Stimulated activated naive B cell treated with anti-CD40 and anti-IgM and Interleukin-4, amounts not matched to agents 10 μg/mL and 1 μg/mL and 100 μg/mL, for 72 hours (primary cell): Measurements from ENCODE around the gene RERE.
"Not testable (repeated sequence)": the region's sequence is repeated elsewhere in the genome, so short reads cannot be mapped to it uniquely, and the experiment has no call there.

Source experiments
- ATAC-seq, 2 donors: fragments of 150-1000 bp; cut with Tn5 transposase; replicated peaks; 2 replicates each; pipeline ENCODE4 v1.10.0; 2021; ENCODE audit warnings: moderate library complexity in 1 of 2
- DNase-seq: peaks from one replicate; pipeline ENCODE4 v3.0.0; 2021
- H3K27ac Mint-ChIP-seq: one replicate; pipeline ENCODE4 v1.8.0; 2022; ENCODE audit warnings: mild to moderate bottlenecking, mixed read lengths
- H3K27me3 Mint-ChIP-seq, 2 donors: one replicate each; pipeline ENCODE4 v1.8.0; 2022; ENCODE audit warnings: mixed read lengths in 2 of 2
- H3K36me3 Mint-ChIP-seq, 2 donors: one replicate each; pipeline ENCODE4 v1.8.0; 2022; ENCODE audit warnings: mixed read lengths in 2 of 2, mild to moderate bottlenecking in 1 of 2
- H3K4me1 Mint-ChIP-seq, 2 donors: one replicate each; pipeline ENCODE4 v1.8.0; 2022; ENCODE audit warnings: mixed read lengths in 2 of 2, mild to moderate bottlenecking in 1 of 2
- H3K4me3 Mint-ChIP-seq, 2 donors: one replicate each; pipeline ENCODE4 v1.8.0; 2022; ENCODE audit warnings: mild to moderate bottlenecking in 2 of 2, mixed read lengths in 2 of 2, moderate library complexity in 1 of 2
- H3K9me3 Mint-ChIP-seq, 2 donors: one replicate each; pipeline ENCODE4 v1.8.0; 2022; ENCODE audit warnings: mixed read lengths in 2 of 2, mild to moderate bottlenecking in 1 of 2

RERE gene

DNA sequence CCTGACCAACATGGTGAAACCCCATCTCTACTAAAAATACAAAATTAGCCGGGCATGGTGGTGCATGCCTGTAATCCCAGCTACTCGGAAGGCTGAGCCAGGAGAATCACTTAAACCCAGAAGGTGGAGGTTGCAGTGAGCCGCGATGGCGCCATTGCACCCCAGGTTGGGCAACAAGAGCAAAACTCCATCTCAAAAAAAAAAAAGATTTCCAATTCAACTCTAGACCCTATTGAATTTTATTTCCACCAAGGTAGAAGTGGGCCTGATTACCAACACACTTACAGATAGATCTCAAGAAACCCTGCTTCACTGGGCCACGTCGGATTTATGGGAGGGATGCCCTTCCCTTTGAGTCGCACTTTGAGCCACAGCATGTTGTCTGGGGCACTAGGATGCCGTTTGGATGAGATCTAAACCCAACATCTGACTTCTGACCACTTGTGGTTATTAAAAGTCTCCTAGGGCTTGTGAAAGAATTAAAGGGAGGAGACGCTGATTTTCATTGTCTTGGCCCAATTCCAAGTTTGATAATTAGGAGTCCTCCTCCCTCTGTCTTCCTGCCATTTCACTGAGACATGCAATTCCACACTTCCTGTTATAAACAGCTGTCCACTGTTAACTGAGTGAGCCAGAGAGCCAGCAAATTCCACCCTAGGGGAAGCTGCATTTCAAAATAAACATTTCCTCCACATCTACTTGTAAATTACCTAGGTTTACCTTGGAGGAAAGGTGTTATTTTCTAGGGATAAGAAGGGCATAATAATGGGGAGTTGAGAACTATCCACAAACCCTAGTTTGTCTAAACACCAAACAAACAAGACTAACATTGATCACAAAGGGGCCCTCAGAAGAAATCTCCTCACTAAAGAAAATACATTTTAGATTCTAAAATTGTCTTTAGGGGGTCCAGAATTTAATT, 5.2 kb upstream of the RERE start:
- no peak for ATAC-seq
- H3K4me3 Mint-ChIP-seq: no peak overlapping the region
- H3K9me3 Mint-ChIP-seq: no peaks in the 10 kb centered on the region
- no peaks in the 10 kb centered on the region for H3K36me3 Mint-ChIP-seq
- peaks cover 3 to 7% of the 10 kb centered on the region in 2 donors for H3K4me1 Mint-ChIP-seq
- no peak for DNase-seq
- no peak overlapping the region for H3K27ac Mint-ChIP-seq
- H3K27me3 Mint-ChIP-seq: peaks cover 4 to 7% of the 10 kb centered on the region in 2 donors

- Mint-ChIP-seq H3K9me3 (no peaks in the 10 kb centered on the region), H3K27ac (no peak overlapping the region), H3K4me3 (no peak overlapping the region), H3K4me1 (peaks cover 4 to 16% of the 10 kb centered on the region in 2 donors), H3K27me3 (peaks cover 4 to 7% of the 10 kb centered on the region in 2 donors), H3K36me3 (peaks cover 5 to 7% of the 10 kb centered on the region in 2 donors)
- DNase-seq (no peak), ATAC-seq (no peak)
These were observed 3.6 kb upstream of the RERE start for GRCh38 chr1:8821084-8821483.

DNA sequence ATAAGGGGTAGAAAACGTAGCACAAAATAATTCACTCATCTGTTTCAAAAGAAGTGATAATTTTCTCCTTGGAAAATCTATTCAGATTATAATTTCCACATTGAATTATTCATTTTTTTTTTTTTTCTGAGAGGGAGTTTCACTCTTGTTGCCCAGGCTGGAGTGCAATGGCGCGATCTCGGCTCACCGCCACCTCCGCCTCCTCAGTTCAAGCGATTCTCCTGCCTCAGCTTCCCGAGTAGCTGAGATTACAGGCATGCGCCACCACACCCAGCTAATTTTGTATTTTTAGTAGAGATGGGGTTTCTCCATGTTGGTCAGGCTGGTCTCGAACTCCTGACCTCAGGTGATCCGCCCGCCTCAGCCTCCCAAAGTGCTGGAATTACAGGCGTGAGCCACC, 1.3 kb upstream of the RERE start:
- not testable (repeated sequence) for DNase-seq, H3K27me3 Mint-ChIP-seq, H3K9me3 Mint-ChIP-seq, H3K36me3 Mint-ChIP-seq, H3K27ac Mint-ChIP-seq, ATAC-seq, H3K4me3 Mint-ChIP-seq
- H3K4me1 Mint-ChIP-seq: peaks cover 23 to 39% of the 10 kb centered on the region in 2 donors

- H3K9me3 Mint-ChIP-seq: no peaks in the 10 kb centered on the region
- no peak for DNase-seq
- ATAC-seq: no peak
- peak overlapping the region; percentile 96 for H3K27ac Mint-ChIP-seq
- peaks cover 2 to 5% of the 10 kb centered on the region in 2 donors for H3K27me3 Mint-ChIP-seq
- H3K4me3 Mint-ChIP-seq: peak overlapping the region; percentile 89 to 98
- H3K4me1 Mint-ChIP-seq: peaks cover 23 to 41% of the 10 kb centered on the region in 2 donors
- peaks cover 5 to 7% of the 10 kb centered on the region in 2 donors for H3K36me3 Mint-ChIP-seq
These were observed 910 bp upstream of the RERE start for GRCh38 chr1:8818325-8818775.

GRCh38 chr1:8816831-8817411, 519 bp downstream of the RERE start:
- Mint-ChIP-seq H3K27ac (peak overlapping the region; percentile 99), H3K4me3 (peak overlapping the region; percentile 95 to 98), H3K4me1 (peaks cover 25 to 48% of the 10 kb centered on the region in 2 donors), H3K36me3 (peaks cover 5 to 7% of the 10 kb centered on the region in 2 donors), H3K9me3 (no peaks in the 10 kb centered on the region), H3K27me3 (no peaks in the 10 kb centered on the region)
- ATAC-seq (peak; percentile 41 to 43), DNase-seq (peak; percentile 28)

- Mint-ChIP-seq H3K27me3 (no peaks in the 10 kb centered on the region), H3K36me3 (peaks cover 5 to 7% of the 10 kb centered on the region in 2 donors), H3K9me3 (no peaks in the 10 kb centered on the region), H3K27ac (peak overlapping the region; percentile 99), H3K4me3 (peak overlapping the region; percentile 95 to 98), H3K4me1 (peaks cover 25 to 48% of the 10 kb centered on the region in 2 donors)
- ATAC-seq (no peak), DNase-seq (no peak)
These were observed 1.2 kb downstream of the RERE start for GRCh38 chr1:8816264-8816663.

GRCh38 chr1:8815582-8816151, 1.8 kb downstream of the RERE start:
- ATAC-seq (no peak), DNase-seq (no peak)
- Mint-ChIP-seq H3K27me3 (no peaks in the 10 kb centered on the region), H3K9me3 (no peaks in the 10 kb centered on the region), H3K27ac (peak overlapping the region; percentile 26), H3K4me1 (peaks cover 29 to 48% of the 10 kb centered on the region in 2 donors), H3K4me3 (peak overlapping the region; percentile 95 to 98), H3K36me3 (peaks cover 5 to 7% of the 10 kb centered on the region in 2 donors)

DNA sequence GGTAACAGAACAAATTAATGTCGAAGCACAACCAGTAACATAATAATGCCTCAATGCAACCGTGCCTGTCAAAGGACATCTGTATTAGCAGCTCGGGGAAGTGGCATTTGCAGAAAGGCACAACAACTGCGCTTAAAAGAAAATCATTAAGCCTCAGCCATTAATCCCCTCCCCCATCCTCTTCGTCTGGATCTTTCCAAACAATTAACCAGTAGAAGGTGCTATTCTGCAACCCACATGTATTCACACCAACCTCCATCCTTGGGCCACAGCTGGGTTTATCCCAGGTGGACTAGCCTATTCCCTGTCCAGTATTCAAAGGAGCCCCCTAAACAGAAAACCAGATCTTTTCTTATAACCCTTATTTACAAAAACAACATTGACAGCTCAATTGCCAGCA, 2.6 kb downstream of the RERE start:
- peak overlapping the region; percentile 24 to 95 for H3K4me3 Mint-ChIP-seq

GRCh38 chr1:8813991-8814390, 3.4 kb downstream of the RERE start:
- peaks cover 5 to 7% of the 10 kb centered on the region in 2 donors for H3K36me3 Mint-ChIP-seq
- no peaks in the 10 kb centered on the region for H3K9me3 Mint-ChIP-seq
- H3K27ac Mint-ChIP-seq: no peak overlapping the region
- no peak overlapping the region for H3K4me3 Mint-ChIP-seq
- ATAC-seq (no peak), DNase-seq (no peak)
- peaks cover 29 to 48% of the 10 kb centered on the region in 2 donors for H3K4me1 Mint-ChIP-seq
- H3K27me3 Mint-ChIP-seq: no peaks in the 10 kb centered on the region

More for the DNA sequence above, 2.6 kb downstream of the RERE start:
- Mint-ChIP-seq H3K4me1 (peaks cover 29 to 48% of the 10 kb centered on the region in 2 donors), H3K36me3 (peaks cover 5 to 7% of the 10 kb centered on the region in 2 donors), H3K27ac (peak overlapping the region; percentile 20), H3K27me3 (no peaks in the 10 kb centered on the region), H3K9me3 (no peaks in the 10 kb centered on the region)
- no peak for DNase-seq
- ATAC-seq: no peak

DNA sequence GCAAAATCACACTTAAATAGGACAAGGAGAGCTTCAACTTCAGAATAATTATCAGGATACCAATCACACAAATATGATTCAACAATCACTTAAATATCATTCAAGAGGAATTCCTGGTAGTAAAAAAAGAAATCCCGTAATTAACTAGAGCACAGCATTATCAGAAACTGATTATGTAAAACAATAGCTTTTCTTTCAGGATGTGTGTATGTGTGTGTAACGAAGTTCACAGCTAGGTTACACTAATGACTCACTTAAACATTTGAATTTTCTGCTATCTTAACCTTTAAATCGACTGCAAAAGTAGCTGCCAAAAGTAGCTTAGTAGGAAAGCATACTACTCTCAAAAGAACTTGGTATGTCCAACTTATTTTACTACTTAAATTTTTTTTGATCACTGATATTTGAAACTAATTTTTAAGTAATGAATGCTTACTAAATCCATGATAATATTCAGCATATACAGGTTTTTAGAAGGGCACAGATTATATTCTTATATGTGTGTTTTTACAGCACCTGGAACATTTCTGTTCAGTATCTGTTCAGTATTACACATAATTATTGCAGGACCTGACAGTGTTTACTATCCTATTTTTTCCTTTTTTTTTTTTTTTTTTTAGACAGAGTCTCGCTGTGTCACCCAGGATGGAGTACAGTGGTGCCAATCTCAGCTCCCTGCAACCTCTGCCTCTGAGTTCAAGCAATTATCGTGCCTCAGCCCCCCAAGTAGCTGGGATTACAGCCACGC, 4.2 kb downstream of the RERE start:
- no peak for ATAC-seq
- H3K4me1 Mint-ChIP-seq: peaks cover 28 to 44% of the 10 kb centered on the region in 2 donors
- no peak for DNase-seq
- H3K4me3 Mint-ChIP-seq: no peak overlapping the region
- no peaks in the 10 kb centered on the region for H3K27me3 Mint-ChIP-seq
- peaks cover 5 to 7% of the 10 kb centered on the region in 2 donors for H3K36me3 Mint-ChIP-seq
- no peaks in the 10 kb centered on the region for H3K9me3 Mint-ChIP-seq
- no peak overlapping the region for H3K27ac Mint-ChIP-seq

DNA sequence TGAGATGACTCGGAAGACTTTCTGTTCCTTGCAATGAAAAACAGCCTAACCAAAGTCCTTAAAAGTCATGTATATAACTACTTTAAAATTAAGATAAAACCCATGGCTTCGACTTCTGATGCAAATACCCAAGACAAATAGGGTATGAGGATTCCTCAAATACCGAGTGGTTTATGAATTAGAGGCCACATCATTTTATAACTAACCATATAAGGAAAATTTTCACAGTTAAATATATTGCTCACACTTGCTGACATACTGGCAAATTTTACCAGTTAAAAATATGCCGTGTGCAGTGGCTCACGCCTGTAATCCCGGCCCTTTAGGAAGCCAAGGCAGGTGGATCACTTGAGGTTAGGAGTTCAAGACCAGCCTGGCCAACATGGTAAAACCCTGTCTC, 5.4 kb downstream of the RERE start:
- Mint-ChIP-seq H3K4me3 (no peak overlapping the region), H3K36me3 (peaks cover 2 to 4% of the 10 kb centered on the region in 2 donors), H3K4me1 (peaks cover 27 to 45% of the 10 kb centered on the region in 2 donors), H3K27ac (no peak overlapping the region), H3K9me3 (no peaks in the 10 kb centered on the region), H3K27me3 (no peaks in the 10 kb centered on the region)
- DNase-seq (no peak), ATAC-seq (no peak)

DNA sequence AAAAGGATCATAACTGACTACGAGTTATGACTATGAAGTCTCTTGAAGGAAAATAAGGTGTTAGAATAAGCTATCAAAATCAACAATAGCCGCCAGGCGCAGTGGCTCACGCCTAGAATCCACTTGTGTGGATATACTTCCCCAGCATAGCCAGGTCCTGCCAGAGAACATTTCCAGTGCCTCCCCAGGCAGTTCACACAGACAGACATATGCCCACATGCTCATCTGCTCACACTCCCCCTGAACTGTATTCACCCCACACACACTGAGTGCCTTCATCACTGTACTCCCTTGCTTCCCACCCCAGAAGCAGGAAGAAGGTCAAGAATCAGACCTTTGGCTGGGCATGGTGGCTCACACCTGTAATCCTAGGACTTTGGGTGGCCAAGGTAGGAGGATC, 6.5 kb downstream of the RERE start:
- H3K27me3 Mint-ChIP-seq: no peaks in the 10 kb centered on the region
- no peak overlapping the region for H3K4me3 Mint-ChIP-seq
- peaks cover 27 to 35% of the 10 kb centered on the region in 2 donors for H3K4me1 Mint-ChIP-seq
- DNase-seq: no peak
- H3K9me3 Mint-ChIP-seq: no peaks in the 10 kb centered on the region
- no peak overlapping the region for H3K27ac Mint-ChIP-seq
- H3K36me3 Mint-ChIP-seq: peaks cover 0 to 3% of the 10 kb centered on the region in 2 donors
- no peak for ATAC-seq

GRCh38 chr1:8809342-8809736, 8.1 kb downstream of the RERE start:
- ATAC-seq (no peak), DNase-seq (no peak)
- Mint-ChIP-seq H3K9me3 (no peaks in the 10 kb centered on the region), H3K27ac (no peak overlapping the region), H3K4me1 (peaks cover 12 to 19% of the 10 kb centered on the region in 2 donors), H3K4me3 (no peak overlapping the region), H3K36me3 (peaks cover 0 to 3% of the 10 kb centered on the region in 2 donors), H3K27me3 (no peaks in the 10 kb centered on the region)

- Mint-ChIP-seq H3K27me3 (no peaks in the 10 kb centered on the region), H3K9me3 (no peaks in the 10 kb centered on the region), H3K4me1 (peaks cover 9 to 11% of the 10 kb centered on the region in 2 donors), H3K36me3 (peaks cover 0 to 3% of the 10 kb centered on the region in 2 donors), H3K4me3 (no peak overlapping the region), H3K27ac (no peak overlapping the region)
- DNase-seq (no peak), ATAC-seq (no peak)
These were observed 10.4 kb downstream of the RERE start for GRCh38 chr1:8807004-8807403.
